Mesendoderm (in vitro differentiated cells): ENCODE measurements around the gene CENPP.
"Not testable (repeated sequence)": the region's sequence is repeated elsewhere in the genome, so short reads cannot be mapped to it uniquely, and the experiment has no call there.

Source experiments
- DNase-seq: peaks from one replicate; pipeline ENCODE4 v3.0.0; 2013
- H2AK5ac ChIP-seq: 2 replicates; pipeline ENCODE4 v1.6.1; 2013; ENCODE audit warnings: low read length, inconsistent platforms
- H2BK120ac ChIP-seq: 2 replicates; pipeline ENCODE4 v1.6.1; 2013; ENCODE audit warnings: low read depth, mild to moderate bottlenecking, low read length, moderate library complexity, mixed read lengths
- H2BK15ac ChIP-seq: replicated peaks from 2 replicates; pipeline ENCODE4 v1.6.1; 2013; ENCODE audit warnings: low read depth, mild to moderate bottlenecking, moderate library complexity
- H2BK5ac ChIP-seq: 2 replicates; pipeline ENCODE4 v1.6.1; 2013; ENCODE audit warnings: low read length, inconsistent platforms
- H3K18ac ChIP-seq: 2 replicates; pipeline ENCODE4 v1.6.1; 2013; ENCODE audit warnings: mild to moderate bottlenecking, low read length, mixed read lengths
- H3K23ac ChIP-seq: one replicate; pipeline ENCODE4 v1.6.1; 2013; ENCODE audit warnings: low read length
- H3K27ac ChIP-seq: 2 replicates; pipeline ENCODE4 v1.5.1; 2013; ENCODE audit warnings: low read depth, mild to moderate bottlenecking, inconsistent platforms, low read length, moderate library complexity
- H3K27me3 ChIP-seq: 2 replicates; pipeline ENCODE4 v1.6.1; 2013; ENCODE audit warnings: low read length, control low read depth, mild to moderate bottlenecking, inconsistent platforms; ENCODE audit not compliant: insufficient read depth, poor library complexity
- H3K36me3 ChIP-seq: 2 replicates; pipeline ENCODE4 v1.6.1; 2013; ENCODE audit warnings: low read length, inconsistent platforms; ENCODE audit not compliant: control insufficient read depth, insufficient read depth
- H3K4ac ChIP-seq: one replicate; pipeline ENCODE4 v1.6.1; 2013; ENCODE audit warnings: low read depth, mild to moderate bottlenecking, low read length, moderate library complexity
- H3K4me1 ChIP-seq: 2 replicates; pipeline ENCODE4 v1.6.1; 2013; ENCODE audit warnings: low read depth, low read length, inconsistent platforms; ENCODE audit not compliant: control insufficient read depth
- H3K4me2 ChIP-seq: 2 replicates; pipeline ENCODE4 v1.6.1; 2013; ENCODE audit warnings: low read length
- H3K4me3 ChIP-seq: 2 replicates; pipeline ENCODE4 v1.5.1; 2013; ENCODE audit warnings: mild to moderate bottlenecking, low read length
- H3K56ac ChIP-seq: one replicate; pipeline ENCODE4 v1.6.1; 2013; ENCODE audit warnings: low read length
- H3K79me1 ChIP-seq: 2 replicates; pipeline ENCODE4 v1.6.1; 2013; ENCODE audit warnings: low read length, inconsistent platforms
- H3K79me2 ChIP-seq: 2 replicates; pipeline ENCODE4 v1.6.1; 2013; ENCODE audit warnings: mild to moderate bottlenecking, low read length; ENCODE audit not compliant: control insufficient read depth, insufficient read depth
- H3K9ac ChIP-seq: 2 replicates; pipeline ENCODE4 v1.6.1; 2013; ENCODE audit warnings: low read length, inconsistent platforms
- H4K5ac ChIP-seq: one replicate; pipeline ENCODE4 v1.6.1; 2013; ENCODE audit warnings: low read length
- H4K8ac ChIP-seq: one replicate; pipeline ENCODE4 v1.6.1; 2013; ENCODE audit warnings: low read depth, mild to moderate bottlenecking, control low read depth, low read length, moderate library complexity
- WGBS: extraction: QIAGEN DNeasy Blood & Tissue Kit; methylation state at CpG from one replicate; pipeline ENCODE4 v1.1.7; 2013; ENCODE audit warnings: low lambda C conversion rate, missing lambda C conversion rate; ENCODE audit not compliant: insufficient coverage; ENCODE audit errors: extremely low coverage; 5-methylcytosine and 5-hydroxymethylcytosine counted together

The CENPP gene

GRCh38 chr9:92592946-92593861 is 267.5 kb downstream of the CENPP start:
- Histone ChIP-seq H2AK5ac (no peak overlapping the region), H4K5ac (no peak overlapping the region), H3K36me3 (no peaks in the 10 kb centered on the region), H2BK120ac (no peak overlapping the region), H2BK5ac (no peak overlapping the region), H3K4ac (no peak overlapping the region), H3K4me1 (no peaks in the 10 kb centered on the region), H3K27me3 (no peaks in the 10 kb centered on the region), H2BK15ac (no peak overlapping the region), H3K4me3 (no peak overlapping the region), H3K27ac (no peak overlapping the region), H4K8ac (no peak overlapping the region), H3K18ac (no peak overlapping the region), H3K79me2 (no peaks in the 10 kb centered on the region), H3K56ac (no peak overlapping the region), H3K79me1 (no peaks in the 10 kb centered on the region), H3K4me2 (no peak overlapping the region), H3K23ac (no peak overlapping the region), H3K9ac (no peak overlapping the region)
- no peak for DNase-seq
- no CpG with 5 or more reads among the region's 7 CpGs for WGBS

GRCh38 chr9:92595075-92595474 is 269.3 kb downstream of the CENPP start:
- not testable (repeated sequence) for H3K56ac ChIP-seq, H3K4me2 ChIP-seq, H2AK5ac ChIP-seq, H3K4me3 ChIP-seq, H3K23ac ChIP-seq, H3K36me3 ChIP-seq, DNase-seq, H3K27me3 ChIP-seq, H2BK5ac ChIP-seq, H3K18ac ChIP-seq, H3K27ac ChIP-seq, H3K79me2 ChIP-seq, H3K4ac ChIP-seq, H4K5ac ChIP-seq, H2BK15ac ChIP-seq, H2BK120ac ChIP-seq, H3K79me1 ChIP-seq, H4K8ac ChIP-seq, H3K9ac ChIP-seq, H3K4me1 ChIP-seq
- no CpG with 5 or more reads among the region's 1 CpG for WGBS

GRCh38 chr9:92595930-92596329 is 270.2 kb downstream of the CENPP start:
- Histone ChIP-seq H3K79me2 (no peaks in the 10 kb centered on the region), H4K5ac (no peak overlapping the region), H3K4ac (no peak overlapping the region), H2AK5ac (no peak overlapping the region), H3K4me3 (no peak overlapping the region), H2BK120ac (no peak overlapping the region), H4K8ac (no peak overlapping the region), H3K27me3 (no peaks in the 10 kb centered on the region), H3K56ac (no peak overlapping the region), H3K36me3 (no peaks in the 10 kb centered on the region), H2BK5ac (no peak overlapping the region), H3K4me2 (no peak overlapping the region), H3K27ac (no peak overlapping the region), H3K4me1 (no peaks in the 10 kb centered on the region), H3K79me1 (no peaks in the 10 kb centered on the region), H3K9ac (no peak overlapping the region), H2BK15ac (no peak overlapping the region), H3K23ac (no peak overlapping the region), H3K18ac (no peak overlapping the region)
- no peak for DNase-seq
- WGBS: no CpG with 5 or more reads among the region's 1 CpG

GRCh38 chr9:92598382-92598781 is 272.6 kb downstream of the CENPP start:
- Histone ChIP-seq H3K27ac (no peak overlapping the region), H3K4me3 (no peak overlapping the region), H3K4me1 (no peaks in the 10 kb centered on the region), H4K8ac (no peak overlapping the region), H3K4me2 (no peak overlapping the region), H3K9ac (no peak overlapping the region), H2BK5ac (no peak overlapping the region), H3K18ac (no peak overlapping the region), H3K56ac (no peak overlapping the region), H2BK15ac (no peak overlapping the region), H2AK5ac (no peak overlapping the region), H4K5ac (no peak overlapping the region), H3K27me3 (no peaks in the 10 kb centered on the region), H3K4ac (no peak overlapping the region), H3K79me2 (no peaks in the 10 kb centered on the region), H3K79me1 (no peaks in the 10 kb centered on the region), H3K36me3 (no peaks in the 10 kb centered on the region), H3K23ac (no peak overlapping the region), H2BK120ac (no peak overlapping the region)
- WGBS: no CpG with 5 or more reads among the region's 2 CpGs
- DNase-seq: no peak

- H3K23ac ChIP-seq: no peak overlapping the region
- WGBS: no CpG with 5 or more reads among the region's 4 CpGs
- H3K4me3 ChIP-seq: no peak overlapping the region
- H3K36me3 ChIP-seq: no peaks in the 10 kb centered on the region
- no peak overlapping the region for H2BK120ac ChIP-seq
- no peak for DNase-seq
- H3K18ac ChIP-seq: no peak overlapping the region
- H4K5ac ChIP-seq: no peak overlapping the region
- H2BK15ac ChIP-seq: no peak overlapping the region
- no peaks in the 10 kb centered on the region for H3K79me1 ChIP-seq
- no peaks in the 10 kb centered on the region for H3K27me3 ChIP-seq
- no peak overlapping the region for H3K56ac ChIP-seq
- no peak overlapping the region for H4K8ac ChIP-seq
- no peak overlapping the region for H3K4me2 ChIP-seq
- no peaks in the 10 kb centered on the region for H3K79me2 ChIP-seq
- no peak overlapping the region for H3K9ac ChIP-seq
- no peak overlapping the region for H3K4ac ChIP-seq
- H3K4me1 ChIP-seq: no peaks in the 10 kb centered on the region
- H2BK5ac ChIP-seq: no peak overlapping the region
- H2AK5ac ChIP-seq: no peak overlapping the region
- no peak overlapping the region for H3K27ac ChIP-seq
Observed at GRCh38 chr9:92599938-92600461, 274.2 kb downstream of the CENPP start.
